Parathyroid adenoma (tissue), 2 donors: ENCODE data around the gene RLBP1.
A peak's percentile ranks its signal among the peaks of the same experiment; 100 is the strongest.
"Not testable (repeated sequence)": the region's sequence is repeated elsewhere in the genome, so short reads cannot be mapped to it uniquely, and the experiment has no call there.

Experiments
- H2AFZ ChIP-seq: fragments of 300-600 bp; sonication (generic); one replicate; pipeline ENCODE4 v1.7.0; 2017; ENCODE audit warnings: antibody characterized with exemption, mild to moderate bottlenecking
- H3K27ac ChIP-seq: fragments of 300-600 bp; sonication (generic); one replicate; pipeline ENCODE4 v1.7.0; 2017
- H3K27me3 ChIP-seq: fragments of 300-600 bp; sonication (generic); one replicate; pipeline ENCODE4 v1.7.0; 2017; ENCODE audit warnings: low read length; ENCODE audit not compliant: control insufficient read depth, insufficient read depth
- H3K36me3 ChIP-seq: fragments of 300-600 bp; sonication (generic); one replicate; pipeline ENCODE4 v1.7.0; 2017; ENCODE audit warnings: low read length; ENCODE audit not compliant: control insufficient read depth, insufficient read depth
- H3K4me1 ChIP-seq: fragments of 300-600 bp; sonication (generic); one replicate; pipeline ENCODE4 v1.7.0; 2017; ENCODE audit warnings: control low read depth
- H3K4me2 ChIP-seq: fragments of 300-600 bp; sonication (generic); one replicate; pipeline ENCODE4 v1.7.0; 2017; ENCODE audit warnings: low read length
- H3K4me3 ChIP-seq: fragments of 300-600 bp; sonication (generic); one replicate; pipeline ENCODE4 v1.7.0; 2017; ENCODE audit warnings: low read depth, low read length
- H3K79me2 ChIP-seq: fragments of 300-600 bp; sonication (generic); one replicate; pipeline ENCODE4 v1.7.0; 2017; ENCODE audit warnings: control low read depth
- H3K9ac ChIP-seq: fragments of 300-600 bp; sonication (generic); one replicate; pipeline ENCODE4 v1.7.0; 2017; ENCODE audit warnings: mild to moderate bottlenecking
- H3K9me3 ChIP-seq: fragments of 300-600 bp; sonication (generic); one replicate; pipeline ENCODE4 v1.7.0; 2017; ENCODE audit warnings: low read length; ENCODE audit not compliant: control insufficient read depth
- CTCF ChIP-seq: fragments of 300-600 bp; sonication (generic); IDR thresholded peaks from one replicate; pipeline ENCODE4 v1.7.0; 2017; ENCODE audit warnings: antibody characterized with exemption, mild to moderate bottlenecking
- donor health status: primary hyperparathyroidism.

RLBP1 gene

GRCh38 chr15:89243691-89244573 lies 22.6 kb upstream of the RLBP1 start, which contains the start of gene FANCI:
Gene FANCI, plus strand, starts transcription at chr15:89243979. Its CDS starts 3,669 bp downstream, at chr15:89247648.
- peak within 1 kb of the TSS; percentile 85 for H3K4me3 ChIP-seq
- H3K4me1 ChIP-seq, result peaks cover 4% of the 10 kb centered on the region
- H2AFZ ChIP-seq, result peak within 1 kb of the TSS; percentile 90
- TF ChIP-seq CTCF, result peak; percentile 47
- no peaks in the 10 kb centered on the region for H3K79me2 ChIP-seq
- no peaks in the 10 kb centered on the region for H3K27me3 ChIP-seq
- H3K9me3 ChIP-seq, result no peaks in the 10 kb centered on the region
- H3K36me3 ChIP-seq, result no peaks in the 10 kb centered on the region
- H3K27ac ChIP-seq, result peak within 1 kb of the TSS; percentile 30
- no peak within 1 kb of the TSS for H3K9ac ChIP-seq
- peak within 1 kb of the TSS; percentile 96 for H3K4me2 ChIP-seq

- peak overlapping the region; percentile 30 for H3K27ac ChIP-seq
Observed at GRCh38 chr15:89243046-89243690, 21.8 kb upstream of the RLBP1 start.

GRCh38 chr15:89239883-89240810 lies 18.8 kb upstream of the RLBP1 start:
- H2AFZ ChIP-seq, H3K79me2 ChIP-seq, H3K9ac ChIP-seq, H3K27ac ChIP-seq, H3K36me3 ChIP-seq, H3K4me3 ChIP-seq, H3K27me3 ChIP-seq, H3K4me1 ChIP-seq, H3K4me2 ChIP-seq, H3K9me3 ChIP-seq: not testable (repeated sequence)

More at GRCh38 chr15:89243046-89243690, 21.8 kb upstream of the RLBP1 start:
- no peaks in the 10 kb centered on the region for H3K79me2 ChIP-seq
- no peaks in the 10 kb centered on the region for H3K36me3 ChIP-seq
- no peaks in the 10 kb centered on the region for H3K27me3 ChIP-seq
- H3K4me1 ChIP-seq, result peaks cover 4% of the 10 kb centered on the region
- peak overlapping the region; percentile 96 for H3K4me2 ChIP-seq
- H3K9me3 ChIP-seq, result no peaks in the 10 kb centered on the region
- no peak overlapping the region for H3K9ac ChIP-seq
- TF ChIP-seq CTCF, result no peak
- H2AFZ ChIP-seq, result peak overlapping the region; percentile 90
- peak overlapping the region; percentile 85 for H3K4me3 ChIP-seq

GRCh38 chr15:89231832-89232231 lies 10.5 kb upstream of the RLBP1 start:
- TF ChIP-seq CTCF, result no peak

More at GRCh38 chr15:89231832-89232231, 10.5 kb upstream of the RLBP1 start:
- Histone ChIP-seq H3K36me3 (no peaks in the 10 kb centered on the region), H3K79me2 (no peaks in the 10 kb centered on the region), H3K9me3 (no peaks in the 10 kb centered on the region), H3K27ac (no peak overlapping the region), H3K4me1 (no peaks in the 10 kb centered on the region), H3K4me3 (no peak overlapping the region), H3K27me3 (no peaks in the 10 kb centered on the region), H3K4me2 (no peak overlapping the region), H3K9ac (no peak overlapping the region), H2AFZ (no peak overlapping the region)
